K562 (cell line): ENCODE results near the gene OR14J1. TPM values are rescaled to one million over a fixed set of nuclear protein-coding genes. Genes with fewer than 3 reads are reported as not detected.

Experiments
- ATAC-seq: fragments of 200-7000 bp; cut with Tn5 transposase; 3 replicates; pipeline ENCODE4 v1.9.1; 2020; ENCODE audit warnings: moderate library complexity
- BruUV-seq: library from RNA; stranded (reverse); fragments of 400-500 nt; replicated peaks from 2 replicates; lab custom pipeline; 2021; lab: Mats Ljungman, UMichigan
- CTCF ChIA-PET: fragments of 300-600 bp; formaldehyde crosslinking; extraction: SDS; loops from one replicate; lab custom pipeline; 2021; ENCODE audit warnings: low intra/inter-chr PET ratio; lab: Yijun Ruan, JAX
- POLR2A ChIA-PET: fragments of 300-600, 350-650 bp; sonication (Branson Sonifier 250); formaldehyde crosslinking; extraction: SDS; loops from one replicate; lab custom pipeline; 2021; ENCODE audit warnings: antibody characterized with exemption, inconsistent platforms; lab: Yijun Ruan, JAX
- DNase-seq, 4 experiments: peaks; one replicate each; pipeline versions ENCODE4 v3.0.0 to v3.0.0-alpha.2; 2011 to 2018; ENCODE audit warnings: low spot score in 3 of 4, mixed read lengths in 3 of 4; ENCODE audit errors: extremely low read depth in 1 of 4
- FAIRE-seq: peaks from 2 replicates; lab custom pipeline; 2011; peaks lifted over from hg19 to GRCh38; lab: Jason Lieb, UNC
- H2AFZ ChIP-seq: 2 replicates; pipeline ENCODE4 v1.6.0; 2011; ENCODE audit warnings: low read depth, low read length, control low read depth, inconsistent platforms
- H3K27ac ChIP-seq: fragments of 200-600 bp; 3 replicates; pipeline ENCODE4 v1.8.0; 2011; ENCODE audit warnings: low read depth, mild to moderate bottlenecking, control low read depth, inconsistent platforms, low read length, moderate library complexity, mixed read lengths; ENCODE audit errors: extremely low read depth
- H3K27me3 ChIP-seq, 2 experiments: fragments of 300-600 bp in 1 of 2; 2 replicates in 1 of 2; 3 replicates in 1 of 2; pipeline versions ENCODE4 v1.6.0 to v1.8.0; 2011; ENCODE audit warnings: inconsistent platforms in 2 of 2, low read length in 2 of 2, mild to moderate bottlenecking in 1 of 2, mixed read lengths in 1 of 2, moderate library complexity in 1 of 2; ENCODE audit not compliant: control insufficient read depth in 2 of 2, insufficient read depth in 2 of 2
- H3K36me3 ChIP-seq: fragments of 300-600 bp; 3 replicates; pipeline ENCODE4 v1.8.0; 2011; ENCODE audit warnings: mild to moderate bottlenecking, low read length, inconsistent platforms; ENCODE audit not compliant: control insufficient read depth, insufficient read depth
- H3K4me1 ChIP-seq, 2 experiments: fragments of 200-600 bp in 1 of 2; replicated peaks in 1 of 2; 2 replicates in 1 of 2; 3 replicates in 1 of 2; pipeline versions ENCODE4 v1.5.1 to v1.8.0; 2011; ENCODE audit warnings: inconsistent platforms in 2 of 2, low read length in 2 of 2, mild to moderate bottlenecking in 1 of 2, mixed read lengths in 1 of 2, moderate library complexity in 1 of 2; ENCODE audit not compliant: control insufficient read depth in 2 of 2, insufficient read depth in 2 of 2
- H3K4me2 ChIP-seq: 2 replicates; pipeline ENCODE4 v1.6.1; 2011; ENCODE audit warnings: low read length, control low read depth, inconsistent platforms, mixed read lengths; ENCODE audit not compliant: insufficient read depth
- H3K4me3 ChIP-seq: fragments of 200-600 bp; sonication (generic), shearing (Covaris generic); 2 replicates; pipeline ENCODE4 v1.5.1; 2016; ENCODE audit warnings: control low read depth, inconsistent platforms
- H3K79me2 ChIP-seq: fragments of 200-600 bp; 3 replicates; pipeline ENCODE4 v1.8.0; 2011; ENCODE audit warnings: low read length, inconsistent platforms; ENCODE audit not compliant: control insufficient read depth, insufficient read depth
- H3K9ac ChIP-seq, 2 experiments: 2 replicates each; pipeline versions ENCODE4 v1.6.0 to v1.6.1; 2011; ENCODE audit warnings: low read depth in 2 of 2, low read length in 2 of 2, control low read depth in 1 of 2, inconsistent platforms in 1 of 2, mild to moderate bottlenecking in 1 of 2, mixed read lengths in 1 of 2; ENCODE audit not compliant: insufficient read depth in 1 of 2
- H3K9me1 ChIP-seq: one replicate; pipeline ENCODE4 v1.6.0; 2011; ENCODE audit warnings: inconsistent platforms, mild to moderate bottlenecking, low read length, moderate library complexity; ENCODE audit not compliant: control insufficient read depth, insufficient read depth
- H3K9me3 ChIP-seq: replicated peaks from 2 replicates; pipeline ENCODE4 v1.5.1; 2011; ENCODE audit warnings: low read depth, low read length, inconsistent platforms; ENCODE audit not compliant: control insufficient read depth, insufficient read depth
- H4K20me1 ChIP-seq: replicated peaks from 2 replicates; pipeline ENCODE4 v1.6.1; 2011; ENCODE audit warnings: low read length, inconsistent platforms, mixed read lengths; ENCODE audit not compliant: control insufficient read depth, insufficient read depth
- ESRRB ChIP-seq: fragments of 250-450 bp; sonication (Bioruptor Pico); IDR thresholded peaks from 2 replicates; pipeline ENCODE4 v1.5.0; 2020; ENCODE audit warnings: mild to moderate bottlenecking, moderate library complexity, borderline replicate concordance
- NFIX ChIP-seq: fragments of 250-450 bp; sonication (Bioruptor Pico); IDR thresholded peaks from 2 replicates; pipeline ENCODE4 v1.4.0; 2020; ENCODE audit warnings: low read depth, mild to moderate bottlenecking, moderate library complexity
- RBM17 ChIP-seq: fragments of 200-400 bp; formaldehyde crosslinking; IDR thresholded peaks from 2 replicates; pipeline ENCODE4 v1.6.1; 2017; ENCODE audit warnings: low read depth, mild to moderate bottlenecking, low read length, borderline replicate concordance
- SMAD1 ChIP-seq: fragments of 150-350 bp; IDR thresholded peaks from 2 replicates; pipeline ENCODE4 v1.6.1; 2014; ENCODE audit warnings: low read length, low read depth; ENCODE audit not compliant: partially characterized antibody
- TCFL5 ChIP-seq: fragments of 250-450 bp; sonication (Bioruptor Pico); conservative IDR thresholded peaks from 2 replicates; pipeline ENCODE4 v1.6.1; 2021; ENCODE audit warnings: mild to moderate bottlenecking, moderate library complexity, matching md5 sums
- ZNF668 ChIP-seq: fragments of 250-450 bp; sonication (Bioruptor Pico); IDR thresholded peaks from 2 replicates; pipeline ENCODE4 v1.8.0; 2022; ENCODE audit warnings: mild to moderate bottlenecking, inconsistent platforms
- in situ Hi-C: fragments of 300-500 bp; cut with MboI; formaldehyde crosslinking; loops from 4 replicates; pipeline ENCODE4 v1.15.0; 2018; ENCODE audit warnings: inconsistent platforms, mixed read lengths
- intact Hi-C: fragments of 100-400 bp; cut with micrococcal nuclease; formaldehyde crosslinking; loops from 2 replicates; pipeline ENCODE4 v1.14.2; 2022
- polyA plus RNA-seq, 8 experiments: library from polyadenylated mRNA; depleted of rRNA in 4 of 8; stranded (reverse) in 5 of 8; unstranded in 3 of 8; fragments of >200 nt; fragmentation: Nextera tagmentation in 2 of 8; fragmentation: Illumina TruSeq in 1 of 8; extraction: Ambion mirVana in 2 of 8; extraction: Trizol in 1 of 8; gene quantifications; 2 replicates each; pipeline versions ENCODE4 v1.2.1 to v1.2.3, GENCODE V29; 2011 to 2014; ENCODE audit warnings: inconsistent platforms in 1 of 8, missing spikeins in 1 of 8
- total RNA-seq, 7 experiments: library from RNA; depleted of rRNA in 6 of 7; stranded (reverse); fragments of >200 nt in 6 of 7; fragmentation: Illumina TruSeq in 2 of 7; extraction: Trizol in 2 of 7; gene quantifications; 2 replicates each; pipeline versions ENCODE4 v1.2.1 to v1.2.3, GENCODE V29; 2011 to 2021; ENCODE audit warnings: low replicate concordance in 1 of 7
- TF ChIP-seq, protein P1 (sequence below), 2 experiments: fragments of 450-650 bp; IDR thresholded peaks; 2 replicates each; pipeline ENCODE4 v1.6.1; 2016; ENCODE audit warnings: mild to moderate bottlenecking in 2 of 2, borderline replicate concordance in 1 of 2, low read depth in 1 of 2, moderate library complexity in 1 of 2
- TF ChIP-seq, protein P2 (sequence below): fragments of 450-650 bp; formaldehyde crosslinking; IDR thresholded peaks from 2 replicates; pipeline ENCODE4 v1.4.0; 2020; ENCODE audit warnings: mild to moderate bottlenecking, moderate library complexity
- TF ChIP-seq, protein P3 (sequence below): fragments of 250-450 bp; sonication (Bioruptor Pico); IDR thresholded peaks from 2 replicates; pipeline ENCODE4 v1.8.0; 2022; ENCODE audit warnings: inconsistent platforms, mild to moderate bottlenecking, moderate library complexity, borderline replicate concordance

Gene OR14J1
- total and polyA plus RNA-seq, 9 of the 15 experiments (the other 6 are each of a cell fraction or from before 2014, with no cell fraction given) = not detected

DNA sequence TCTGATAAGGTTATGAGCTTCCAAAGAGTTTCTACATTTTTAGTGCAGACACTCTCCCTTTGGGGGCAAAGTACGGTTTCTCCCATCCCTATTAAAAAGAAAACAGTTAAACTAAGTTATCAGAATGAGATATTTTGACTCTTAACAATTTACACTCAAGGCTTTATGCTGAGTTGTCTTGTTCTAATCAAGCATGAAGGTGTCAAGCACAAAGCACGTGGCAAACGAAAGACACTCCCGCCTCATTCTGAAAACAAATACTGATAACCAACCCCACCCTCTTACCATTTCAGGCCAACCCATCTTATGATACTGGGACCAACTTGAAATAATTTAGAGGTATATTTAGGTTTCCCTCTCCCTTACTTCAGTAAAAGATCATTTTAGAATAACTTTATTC lies 24.3 kb downstream of the OR14J1 start (continued):
- TF ChIP-seq, protein P1, sequence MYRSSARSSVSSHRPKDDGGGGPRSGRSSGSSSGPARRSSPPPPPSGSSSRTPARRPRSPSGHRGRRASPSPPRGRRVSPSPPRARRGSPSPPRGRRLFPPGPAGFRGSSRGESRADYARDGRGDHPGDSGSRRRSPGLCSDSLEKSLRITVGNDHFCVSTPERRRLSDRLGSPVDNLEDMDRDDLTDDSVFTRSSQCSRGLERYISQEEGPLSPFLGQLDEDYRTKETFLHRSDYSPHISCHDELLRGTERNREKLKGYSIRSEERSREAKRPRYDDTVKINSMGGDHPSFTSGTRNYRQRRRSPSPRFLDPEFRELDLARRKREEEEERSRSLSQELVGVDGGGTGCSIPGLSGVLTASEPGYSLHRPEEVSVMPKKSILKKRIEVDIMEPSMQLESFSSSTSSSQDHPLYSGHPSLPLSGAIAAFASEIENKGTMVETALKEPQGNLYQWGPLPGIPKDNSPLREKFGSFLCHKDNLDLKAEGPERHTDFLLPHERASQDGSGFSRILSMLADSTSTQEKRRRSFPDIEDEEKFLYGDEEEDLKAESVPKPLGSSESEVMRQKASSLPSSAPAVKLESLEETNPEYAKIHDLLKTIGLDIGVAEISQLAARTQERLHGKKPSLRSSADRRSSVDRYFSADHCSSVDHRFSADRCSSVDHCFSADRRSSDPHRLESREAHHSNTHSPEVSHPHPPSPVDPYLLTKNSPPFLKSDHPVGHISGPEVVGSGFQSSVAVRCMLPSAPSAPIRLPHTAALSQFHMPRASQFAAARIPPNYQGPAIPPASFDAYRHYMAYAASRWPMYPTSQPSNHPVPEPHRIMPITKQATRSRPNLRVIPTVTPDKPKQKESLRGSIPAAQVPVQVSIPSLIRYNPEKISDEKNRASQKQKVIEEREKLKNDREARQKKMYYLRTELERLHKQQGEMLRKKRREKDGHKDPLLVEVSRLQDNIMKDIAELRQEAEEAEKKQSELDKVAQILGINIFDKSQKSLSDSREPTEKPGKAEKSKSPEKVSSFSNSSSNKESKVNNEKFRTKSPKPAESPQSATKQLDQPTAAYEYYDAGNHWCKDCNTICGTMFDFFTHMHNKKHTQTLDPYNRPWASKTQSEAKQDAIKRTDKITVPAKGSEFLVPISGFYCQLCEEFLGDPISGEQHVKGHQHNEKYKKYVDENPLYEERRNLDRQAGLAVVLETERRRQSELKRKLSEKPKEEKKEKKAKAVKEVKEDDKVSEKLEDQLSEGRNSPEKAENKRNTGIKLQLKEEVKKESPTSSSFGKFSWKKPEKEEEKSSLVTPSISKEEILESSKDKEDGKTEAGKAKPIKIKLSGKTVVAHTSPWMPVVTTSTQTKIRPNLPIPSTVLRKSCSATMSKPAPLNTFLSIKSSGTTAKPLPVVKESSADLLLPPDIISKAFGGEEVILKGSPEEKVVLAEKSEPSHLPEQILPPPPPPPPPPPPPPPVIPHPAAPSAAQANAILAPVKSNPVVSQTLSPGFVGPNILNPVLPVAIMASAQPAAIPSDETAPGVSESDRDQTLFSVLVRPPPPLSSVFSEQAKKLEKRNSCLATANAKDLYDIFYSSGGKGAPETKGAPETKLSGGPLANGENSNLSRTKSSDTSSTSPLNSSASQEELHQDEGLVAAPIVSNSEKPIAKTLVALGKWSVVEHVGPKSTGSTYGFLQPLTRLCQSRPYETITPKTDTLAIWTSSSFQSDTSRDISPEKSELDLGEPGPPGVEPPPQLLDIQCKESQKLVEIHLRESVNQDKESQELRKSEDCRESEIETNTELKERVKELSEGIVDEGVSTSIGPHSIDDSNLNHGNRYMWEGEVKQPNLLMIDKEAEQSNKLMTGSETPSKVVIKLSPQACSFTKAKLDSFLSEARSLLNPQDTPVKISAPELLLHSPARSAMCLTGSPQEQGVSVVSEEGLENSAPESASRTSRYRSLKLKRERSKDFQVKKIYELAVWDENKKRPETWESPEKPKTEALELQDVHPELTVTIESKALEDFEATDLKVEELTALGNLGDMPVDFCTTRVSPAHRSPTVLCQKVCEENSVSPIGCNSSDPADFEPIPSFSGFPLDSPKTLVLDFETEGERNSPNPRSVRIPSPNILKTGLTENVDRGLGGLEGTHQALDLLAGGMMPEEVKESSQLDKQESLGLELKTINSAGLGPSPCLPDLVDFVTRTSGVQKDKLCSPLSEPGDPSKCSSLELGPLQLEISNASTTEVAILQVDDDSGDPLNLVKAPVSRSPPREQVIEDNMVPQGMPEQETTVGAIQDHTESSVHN (IDR thresholded peaks at IDR 0.05; ENCODE audit: borderline replicate concordance in 1 of 2, low read depth in 1 of 2) = no peak
- TF ChIP-seq ZNF668 (CRISPR knock-in tag) = no peak

DNA sequence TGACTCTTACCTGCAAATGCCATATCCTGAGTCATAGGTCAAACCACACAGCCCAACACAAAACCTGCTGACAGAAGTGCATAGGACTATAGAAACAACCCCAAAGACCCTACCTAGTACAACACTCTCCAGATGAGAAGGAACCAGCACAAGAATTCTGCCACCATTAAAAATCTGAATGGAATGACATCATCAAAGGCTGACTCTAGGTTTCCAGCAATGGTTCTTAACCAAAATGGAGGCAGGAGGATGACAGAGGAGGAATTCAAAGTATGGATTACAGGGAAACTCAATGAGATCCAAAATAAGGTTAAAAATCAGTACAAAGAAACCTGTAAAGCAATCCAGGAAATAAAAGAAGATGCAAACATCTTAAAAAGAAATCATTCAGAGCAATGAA lies 31.2 kb downstream of the OR14J1 start:
- H3K4me3 ChIP-seq = no peak overlapping the region
- ATAC-seq (no peak), DNase-seq (no peak), FAIRE-seq (no peak)
- H3K9me3 ChIP-seq = no peaks in the 10 kb centered on the region
- H3K36me3 ChIP-seq = no peaks in the 10 kb centered on the region
- ChIA-PET CTCF (no interaction called here), POLR2A (no interaction called here)
- no peak overlapping the region for H3K4me2 ChIP-seq
- H2AFZ ChIP-seq = no peak overlapping the region
- no peaks in the 10 kb centered on the region for H4K20me1 ChIP-seq
- no peak overlapping the region for H3K9ac ChIP-seq
- intact Hi-C loops = no loop called here
- no TSS peak for BruUV-seq
- H3K79me2 ChIP-seq = no peaks in the 10 kb centered on the region
- no peaks in the 10 kb centered on the region for H3K27me3 ChIP-seq
- no peaks in the 10 kb centered on the region for H3K4me1 ChIP-seq
- in situ Hi-C loops = no loop called here
- no peaks in the 10 kb centered on the region for H3K9me1 ChIP-seq
- no peak overlapping the region for H3K27ac ChIP-seq
- no peak for TF ChIP-seq NFIX (CRISPR knock-in tag)
- no peak for TF ChIP-seq RBM17
- TF ChIP-seq TCFL5 (CRISPR knock-in tag) = no peak
- no peak for TF ChIP-seq SMAD1
- TF ChIP-seq, protein P2, sequence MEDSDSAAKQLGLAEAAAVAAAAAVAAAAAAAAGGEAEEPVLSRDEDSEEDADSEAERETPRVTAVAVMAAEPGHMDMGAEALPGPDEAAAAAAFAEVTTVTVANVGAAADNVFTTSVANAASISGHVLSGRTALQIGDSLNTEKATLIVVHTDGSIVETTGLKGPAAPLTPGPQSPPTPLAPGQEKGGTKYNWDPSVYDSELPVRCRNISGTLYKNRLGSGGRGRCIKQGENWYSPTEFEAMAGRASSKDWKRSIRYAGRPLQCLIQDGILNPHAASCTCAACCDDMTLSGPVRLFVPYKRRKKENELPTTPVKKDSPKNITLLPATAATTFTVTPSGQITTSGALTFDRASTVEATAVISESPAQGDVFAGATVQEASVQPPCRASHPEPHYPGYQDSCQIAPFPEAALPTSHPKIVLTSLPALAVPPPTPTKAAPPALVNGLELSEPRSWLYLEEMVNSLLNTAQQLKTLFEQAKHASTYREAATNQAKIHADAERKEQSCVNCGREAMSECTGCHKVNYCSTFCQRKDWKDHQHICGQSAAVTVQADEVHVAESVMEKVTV (CRISPR knock-in tag) = no peak
- TF ChIP-seq, protein P3, sequence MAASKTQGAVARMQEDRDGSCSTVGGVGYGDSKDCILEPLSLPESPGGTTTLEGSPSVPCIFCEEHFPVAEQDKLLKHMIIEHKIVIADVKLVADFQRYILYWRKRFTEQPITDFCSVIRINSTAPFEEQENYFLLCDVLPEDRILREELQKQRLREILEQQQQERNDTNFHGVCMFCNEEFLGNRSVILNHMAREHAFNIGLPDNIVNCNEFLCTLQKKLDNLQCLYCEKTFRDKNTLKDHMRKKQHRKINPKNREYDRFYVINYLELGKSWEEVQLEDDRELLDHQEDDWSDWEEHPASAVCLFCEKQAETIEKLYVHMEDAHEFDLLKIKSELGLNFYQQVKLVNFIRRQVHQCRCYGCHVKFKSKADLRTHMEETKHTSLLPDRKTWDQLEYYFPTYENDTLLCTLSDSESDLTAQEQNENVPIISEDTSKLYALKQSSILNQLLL (CRISPR knock-in tag) = no peak
- no peak for TF ChIP-seq ESRRB
